Lower leg skin (tissue), 4 donors: ENCODE results near the gene NODAL. TPM values are rescaled to one million over a fixed set of nuclear protein-coding genes. Genes with fewer than 3 reads are reported as not detected.

Experiments used
- DNase-seq, 2 donors: peaks; one replicate each; pipeline ENCODE4 v3.0.0-alpha.2; 2019; ENCODE audit warnings: low spot score in 2 of 2
- H3K4me3 ChIP-seq: fragments of 200-600 bp; sonication (generic); 2 replicates; pipeline ENCODE4 v1.5.1; 2017; ENCODE audit warnings: mild to moderate bottlenecking, low read depth; ENCODE audit not compliant: poor library complexity, severe bottlenecking
- POLR2A ChIP-seq, 2 donors: fragments of 450-650 bp; IDR thresholded peaks; one replicate each; pipeline ENCODE4 v1.6.1; 2016 to 2017; ENCODE audit warnings: antibody characterized with exemption in 2 of 2, mild to moderate bottlenecking in 1 of 2, moderate library complexity in 1 of 2
- WGBS, 2 donors: methylation state at CpG; one replicate each; pipeline ENCODE4 v1.1.5; 2018; 5-methylcytosine and 5-hydroxymethylcytosine counted together
- intact Hi-C: fragments of 100-400 bp; cut with DNase I; formaldehyde crosslinking; loops from one replicate; pipeline ENCODE4 v1.15.0; 2023; ENCODE audit warnings: low total_unique reads
- total RNA-seq, 4 donors: library from RNA; depleted of rRNA; stranded (reverse); fragments of >200 nt; gene quantifications; one replicate each; pipeline ENCODE4 v1.1.0, GENCODE V29; 2016
- TF ChIP-seq, protein P1 (sequence below), 3 donors: fragments of 450-650 bp; IDR thresholded peaks; one replicate each; pipeline ENCODE4 v1.5.1; 2016; ENCODE audit warnings: antibody characterized with exemption in 3 of 3, mild to moderate bottlenecking in 3 of 3, moderate library complexity in 2 of 3

The NODAL gene
- total RNA-seq, 4 donors from 2014 or later, result not detected

DNA sequence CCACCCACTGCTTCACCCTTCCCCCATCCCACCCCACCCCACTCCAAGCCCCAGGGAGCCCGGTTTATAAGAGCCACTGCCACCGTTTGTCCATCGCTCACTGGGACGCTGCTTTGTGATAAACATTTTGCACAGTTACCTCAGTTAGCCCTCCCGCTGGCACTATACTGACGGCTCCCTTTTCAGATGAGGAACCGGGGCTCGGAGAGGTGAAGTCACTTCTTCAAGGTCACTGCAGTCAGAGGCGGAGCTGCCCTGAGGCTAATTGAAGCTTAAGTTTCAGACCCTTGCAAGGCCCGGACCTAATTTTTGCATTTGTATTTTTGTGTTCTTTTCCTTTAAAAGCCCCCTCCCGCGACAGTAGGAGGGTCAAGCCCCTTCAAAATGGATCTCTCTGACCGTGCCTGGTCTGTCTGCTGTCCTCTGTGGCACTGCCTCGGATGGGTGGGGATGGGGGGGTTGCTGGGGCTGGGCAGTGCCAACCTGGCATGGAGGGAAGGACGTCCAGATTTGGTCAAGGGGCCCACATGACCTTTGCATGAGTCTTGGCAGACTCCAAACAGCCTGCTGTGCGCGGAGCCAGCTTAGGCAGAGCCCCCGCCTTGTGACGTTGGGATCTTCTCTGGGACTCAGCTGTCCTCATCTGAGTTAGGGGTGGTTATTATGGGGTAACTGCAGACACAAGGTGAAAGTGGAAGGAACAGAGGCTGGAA is 17.7 kb upstream of the NODAL start:
- no peak for DNase-seq
- no peak overlapping the region for H3K4me3 ChIP-seq
- WGBS, 2 donors, result 54 to 56% methylated on average over 17 to 19 of the region's 19 CpGs
- no peak for TF ChIP-seq POLR2A (IDR thresholded peaks at IDR 0.05)
- TF ChIP-seq, protein P1, sequence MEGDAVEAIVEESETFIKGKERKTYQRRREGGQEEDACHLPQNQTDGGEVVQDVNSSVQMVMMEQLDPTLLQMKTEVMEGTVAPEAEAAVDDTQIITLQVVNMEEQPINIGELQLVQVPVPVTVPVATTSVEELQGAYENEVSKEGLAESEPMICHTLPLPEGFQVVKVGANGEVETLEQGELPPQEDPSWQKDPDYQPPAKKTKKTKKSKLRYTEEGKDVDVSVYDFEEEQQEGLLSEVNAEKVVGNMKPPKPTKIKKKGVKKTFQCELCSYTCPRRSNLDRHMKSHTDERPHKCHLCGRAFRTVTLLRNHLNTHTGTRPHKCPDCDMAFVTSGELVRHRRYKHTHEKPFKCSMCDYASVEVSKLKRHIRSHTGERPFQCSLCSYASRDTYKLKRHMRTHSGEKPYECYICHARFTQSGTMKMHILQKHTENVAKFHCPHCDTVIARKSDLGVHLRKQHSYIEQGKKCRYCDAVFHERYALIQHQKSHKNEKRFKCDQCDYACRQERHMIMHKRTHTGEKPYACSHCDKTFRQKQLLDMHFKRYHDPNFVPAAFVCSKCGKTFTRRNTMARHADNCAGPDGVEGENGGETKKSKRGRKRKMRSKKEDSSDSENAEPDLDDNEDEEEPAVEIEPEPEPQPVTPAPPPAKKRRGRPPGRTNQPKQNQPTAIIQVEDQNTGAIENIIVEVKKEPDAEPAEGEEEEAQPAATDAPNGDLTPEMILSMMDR (IDR thresholded peaks at IDR 0.05), result no peak
- intact Hi-C loops, result no loop called here

DNA sequence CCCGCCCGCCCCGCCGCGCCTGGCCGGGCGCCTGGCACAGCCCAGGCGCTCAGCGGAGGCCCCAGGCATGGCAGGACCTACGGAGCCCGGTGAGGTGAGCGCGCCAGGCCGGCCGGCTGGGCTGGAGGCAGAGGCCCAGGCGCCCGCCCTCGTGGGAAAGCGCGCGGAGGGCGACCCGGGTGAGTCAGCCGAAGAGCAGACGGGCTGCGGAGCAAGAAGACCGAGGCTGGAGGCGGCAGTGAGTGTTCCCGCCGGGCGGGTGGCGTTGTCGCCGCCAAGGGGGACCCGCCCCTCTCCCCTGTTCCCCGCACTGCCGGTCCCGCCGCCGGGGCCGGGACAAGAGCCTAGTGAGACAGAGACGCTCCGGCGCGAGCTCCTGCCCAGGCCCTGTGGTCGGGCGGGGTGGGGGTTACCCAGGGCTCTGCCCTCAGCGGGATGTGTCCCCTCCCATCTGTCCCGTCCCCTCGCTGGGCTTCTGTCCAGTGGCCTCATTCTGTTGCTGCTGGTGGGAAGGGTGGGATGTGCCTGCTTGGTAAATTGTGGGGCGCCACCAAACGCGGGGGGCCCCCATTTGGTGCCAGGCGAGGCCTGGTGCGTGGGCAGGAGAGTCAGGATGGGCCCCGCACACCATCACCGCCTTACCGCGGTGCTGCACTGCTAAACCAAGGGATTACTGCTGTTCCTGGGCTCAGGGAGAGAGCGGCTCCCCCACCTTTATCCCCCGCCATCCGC is 17.0 kb upstream of the NODAL start:
- intact Hi-C loops, result no loop called here
- WGBS, 2 donors, result 19 to 20% methylated on average over 24 to 42 of the region's 62 CpGs
- no peak for DNase-seq

DNA sequence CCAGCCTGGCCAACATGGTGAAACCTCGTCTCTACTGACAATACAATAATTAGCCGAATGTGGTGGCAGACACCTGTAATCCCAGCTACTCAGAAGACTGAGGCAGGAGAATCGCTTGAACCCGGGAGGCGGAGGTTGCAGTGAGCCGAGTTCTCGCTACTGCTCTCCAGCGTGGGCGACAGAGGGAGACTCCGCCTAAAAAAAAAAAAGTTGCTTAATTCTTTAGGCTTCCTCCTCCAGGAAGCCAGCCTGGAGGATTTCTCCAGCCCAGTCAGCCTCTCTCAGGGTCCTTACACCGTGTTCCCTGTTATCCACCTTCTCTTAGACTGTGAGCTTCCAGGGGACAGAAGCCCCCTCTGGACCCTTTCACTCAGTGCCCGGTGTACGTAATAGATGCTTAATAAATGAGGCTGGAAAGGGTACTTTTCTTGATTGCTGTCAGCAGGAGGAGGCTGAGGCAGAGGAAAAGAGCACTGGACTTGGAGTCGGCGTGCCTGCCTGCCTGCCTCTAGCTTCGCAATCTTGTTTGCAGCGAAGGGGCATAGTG is 16.4 kb upstream of the NODAL start:
- intact Hi-C loops, result no loop called here
- 57 to 62% methylated on average over 16 to 17 of the region's 17 CpGs for whole genome bisulfite sequencing, 2 donors
- no peak for DNase-seq
- H3K4me3 ChIP-seq, result no peak overlapping the region
- TF ChIP-seq, protein P1 (IDR thresholded peaks at IDR 0.05), result no peak
- TF ChIP-seq POLR2A (IDR thresholded peaks at IDR 0.05), result no peak

More for the DNA sequence above, 17.0 kb upstream of the NODAL start:
- TF ChIP-seq POLR2A (IDR thresholded peaks at IDR 0.05), result no peak
- TF ChIP-seq, protein P1 (IDR thresholded peaks at IDR 0.05), result no peak
- no peak overlapping the region for H3K4me3 ChIP-seq

DNA sequence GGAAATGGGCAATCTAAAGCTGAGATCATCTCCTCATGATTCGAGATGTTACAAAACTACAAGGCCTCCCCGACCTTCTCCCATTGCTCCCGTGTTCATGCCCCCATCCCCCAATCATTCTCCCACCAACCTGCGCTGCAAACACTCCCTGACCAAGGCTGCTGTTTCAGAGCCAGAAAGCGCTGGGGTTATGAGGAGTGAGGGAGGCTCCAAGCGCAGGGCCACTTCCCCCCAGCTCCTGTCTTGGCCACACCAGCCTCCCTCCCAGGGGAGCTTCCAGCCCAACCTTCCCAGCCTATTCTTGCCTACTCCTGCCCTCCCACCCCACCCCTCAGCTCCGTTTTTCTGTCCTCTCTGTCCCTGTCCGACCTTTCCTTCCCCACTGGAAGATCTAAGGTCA is 14.7 kb upstream of the NODAL start:
- no peak for TF ChIP-seq POLR2A (IDR thresholded peaks at IDR 0.05)
- TF ChIP-seq, protein P1 (IDR thresholded peaks at IDR 0.05), result no peak
- 73 to 82% methylated on average over 8 of the region's 8 CpGs for WGBS, 2 donors
- no peak for DNase-seq
- intact Hi-C loops, result no loop called here
- H3K4me3 ChIP-seq, result no peak overlapping the region

DNA sequence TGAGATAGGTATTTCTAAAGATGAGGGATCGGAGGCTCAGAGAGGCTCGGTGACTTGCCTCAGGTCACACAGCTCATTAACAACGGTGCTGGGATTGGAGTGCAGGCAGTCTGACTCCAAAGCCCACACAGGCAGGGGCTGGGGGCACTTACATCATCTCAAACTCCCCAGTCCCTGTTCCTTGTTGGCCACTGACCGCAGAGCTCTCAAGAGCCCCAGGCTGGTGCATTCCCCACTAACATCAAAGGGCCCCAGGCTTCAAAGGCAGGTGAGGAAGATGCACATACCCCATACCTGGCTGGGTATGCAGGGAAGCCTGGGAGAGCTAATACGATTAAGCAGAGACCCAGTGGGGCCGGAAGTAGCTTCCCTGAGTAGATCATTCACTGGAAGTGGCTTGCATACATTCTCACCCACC is 13.7 kb upstream of the NODAL start:
- intact Hi-C loops, result no loop called here
- no peak for TF ChIP-seq POLR2A (IDR thresholded peaks at IDR 0.05)
- TF ChIP-seq, protein P1 (IDR thresholded peaks at IDR 0.05), result no peak
- H3K4me3 ChIP-seq, result no peak overlapping the region
- DNase-seq, result no peak
- 65 to 80% methylated on average over 6 of the region's 6 CpGs for WGBS, 2 donors
